H9 (cell line): ENCODE data around the gene SORCS2. TPM values are rescaled to one million over a fixed set of nuclear protein-coding genes. Genes with fewer than 3 reads are reported as not detected.

Experiments used
- DNase-seq: peaks from one replicate; pipeline ENCODE4 v3.0.0-alpha.2; 2017
- H2AFZ ChIP-seq: one replicate; pipeline ENCODE4 v1.6.1; 2013; ENCODE audit warnings: mild to moderate bottlenecking, low read length, control low read depth, moderate library complexity
- H2AK5ac ChIP-seq: 2 replicates; pipeline ENCODE4 v1.6.1; 2013; ENCODE audit warnings: low read length, control low read depth, mixed read lengths; ENCODE audit not compliant: insufficient read length
- H2BK120ac ChIP-seq: one replicate; pipeline ENCODE4 v1.6.1; 2013; ENCODE audit warnings: low read depth, mild to moderate bottlenecking, low read length, control low read depth, inconsistent platforms; ENCODE audit not compliant: poor library complexity, severe bottlenecking
- H2BK12ac ChIP-seq: 2 replicates; pipeline ENCODE4 v1.6.1; 2013; ENCODE audit warnings: low read length, control low read depth, mixed read lengths, low read depth; ENCODE audit not compliant: insufficient read length
- H2BK15ac ChIP-seq: 2 replicates; pipeline ENCODE4 v1.6.1; 2013; ENCODE audit warnings: low read depth, low read length, control low read depth
- H2BK20ac ChIP-seq: one replicate; pipeline ENCODE4 v1.6.1; 2013; ENCODE audit warnings: low read depth, mild to moderate bottlenecking, low read length, control low read depth, inconsistent platforms; ENCODE audit not compliant: poor library complexity, severe bottlenecking
- H2BK5ac ChIP-seq: 2 replicates; pipeline ENCODE4 v1.6.1; 2013; ENCODE audit warnings: low read length, control low read depth, mixed read lengths; ENCODE audit not compliant: insufficient read length
- H3K14ac ChIP-seq: 2 replicates; pipeline ENCODE4 v1.6.1; 2013; ENCODE audit warnings: low read length, control low read depth; ENCODE audit not compliant: insufficient read depth
- H3K18ac ChIP-seq: 2 replicates; pipeline ENCODE4 v1.6.1; 2013; ENCODE audit warnings: low read depth, mild to moderate bottlenecking, mixed read lengths, low read length, control low read depth; ENCODE audit not compliant: insufficient read length
- H3K23ac ChIP-seq: 2 replicates; pipeline ENCODE4 v1.6.1; 2013; ENCODE audit warnings: low read length, control low read depth, mixed read lengths, low read depth; ENCODE audit not compliant: insufficient read length
- H3K23me2 ChIP-seq: 2 replicates; pipeline ENCODE4 v1.6.1; 2013; ENCODE audit warnings: low read depth, mild to moderate bottlenecking, mixed read lengths, low read length, control low read depth; ENCODE audit not compliant: insufficient read length, poor library complexity, severe bottlenecking
- H3K27ac ChIP-seq: 2 replicates; pipeline ENCODE4 v1.5.1; 2013; ENCODE audit warnings: low read length, control low read depth, mixed read lengths, low read depth; ENCODE audit not compliant: insufficient read length
- H3K27me3 ChIP-seq: 2 replicates; pipeline ENCODE4 v1.6.1; 2013; ENCODE audit warnings: low read length, control low read depth, inconsistent platforms; ENCODE audit not compliant: insufficient read depth
- H3K4ac ChIP-seq: 2 replicates; pipeline ENCODE4 v1.6.1; 2013; ENCODE audit warnings: low read depth, mild to moderate bottlenecking, control low read depth, inconsistent platforms, low read length, moderate library complexity
- H3K4me1 ChIP-seq: 2 replicates; pipeline ENCODE4 v1.6.1; 2013; ENCODE audit warnings: low read length, control low read depth, inconsistent platforms; ENCODE audit not compliant: insufficient read depth
- H3K4me2 ChIP-seq: 2 replicates; pipeline ENCODE4 v1.6.1; 2013; ENCODE audit warnings: low read length, control low read depth, mixed read lengths; ENCODE audit not compliant: insufficient read length, insufficient read depth
- H3K56ac ChIP-seq: 2 replicates; pipeline ENCODE4 v1.6.1; 2013; ENCODE audit warnings: low read depth, mild to moderate bottlenecking, mixed read lengths, low read length, control low read depth; ENCODE audit not compliant: insufficient read length
- H3K79me1 ChIP-seq: 2 replicates; pipeline ENCODE4 v1.6.1; 2013; ENCODE audit warnings: low read depth, mild to moderate bottlenecking, moderate library complexity, low read length, control low read depth, inconsistent platforms; ENCODE audit not compliant: insufficient read depth, poor library complexity, severe bottlenecking
- H3K79me2 ChIP-seq: 2 replicates; pipeline ENCODE4 v1.6.1; 2013; ENCODE audit warnings: low read length, control low read depth, inconsistent platforms; ENCODE audit not compliant: insufficient read depth
- H3K9ac ChIP-seq: 2 replicates; pipeline ENCODE4 v1.6.1; 2013; ENCODE audit warnings: low read length, control low read depth, mixed read lengths; ENCODE audit not compliant: insufficient read length; ENCODE audit errors: extremely low read depth
- H3K9me3 ChIP-seq: one replicate; pipeline ENCODE4 v1.6.1; 2013; ENCODE audit warnings: low read depth, low read length, inconsistent platforms; ENCODE audit not compliant: control insufficient read depth
- H3T11ph ChIP-seq: one replicate; pipeline ENCODE4 v1.6.1; 2013; ENCODE audit warnings: mild to moderate bottlenecking, low read length, control low read depth, inconsistent platforms
- H4K20me1 ChIP-seq: one replicate; pipeline ENCODE4 v1.6.1; 2013; ENCODE audit not compliant: control insufficient read depth, insufficient read length, insufficient read depth
- H4K5ac ChIP-seq: 2 replicates; pipeline ENCODE4 v1.6.1; 2013; ENCODE audit warnings: low read depth, mild to moderate bottlenecking, mixed read lengths, low read length, control low read depth; ENCODE audit not compliant: insufficient read length
- H4K8ac ChIP-seq: replicated peaks from 2 replicates; pipeline ENCODE4 v1.6.1; 2013; ENCODE audit warnings: low read length, control low read depth, mixed read lengths, low read depth; ENCODE audit not compliant: insufficient read length
- H4K91ac ChIP-seq: 2 replicates; pipeline ENCODE4 v1.6.1; 2013; ENCODE audit warnings: low read depth, mild to moderate bottlenecking, moderate library complexity, mixed read lengths, low read length, control low read depth; ENCODE audit not compliant: insufficient read length
- H3K27ac Mint-ChIP-seq, 3 experiments: 2 replicates in 2 of 3; 3 replicates in 1 of 3; pipeline ENCODE4 v1.8.0; 2020 to 2021; ENCODE audit warnings: mixed read lengths in 3 of 3, mild to moderate bottlenecking in 1 of 3, moderate library complexity in 1 of 3
- H3K27me3 Mint-ChIP-seq: 2 replicates; pipeline ENCODE4 v1.8.0; 2021; ENCODE audit warnings: low read depth, mild to moderate bottlenecking, moderate library complexity, mixed read lengths
- H3K36me3 Mint-ChIP-seq, 3 experiments: 2 replicates in 2 of 3; 3 replicates in 1 of 3; pipeline ENCODE4 v1.8.0; 2020 to 2021; ENCODE audit warnings: low read depth in 3 of 3, mixed read lengths in 3 of 3; ENCODE audit not compliant: insufficient read depth in 1 of 3
- H3K4me1 Mint-ChIP-seq, 2 experiments: 2 replicates each; pipeline ENCODE4 v1.8.0; 2020; ENCODE audit warnings: mixed read lengths in 2 of 2
- H3K4me3 Mint-ChIP-seq, 2 experiments: 2 replicates in 1 of 2; 3 replicates in 1 of 2; pipeline ENCODE4 v1.8.0; 2020 to 2021; ENCODE audit warnings: mild to moderate bottlenecking in 2 of 2, mixed read lengths in 2 of 2, moderate library complexity in 1 of 2
- H3K9me3 Mint-ChIP-seq, 2 experiments: 2 replicates in 1 of 2; 3 replicates in 1 of 2; pipeline ENCODE4 v1.8.0; 2020; ENCODE audit warnings: mild to moderate bottlenecking in 2 of 2, mixed read lengths in 2 of 2, moderate library complexity in 1 of 2
- WGBS: extraction: QIAGEN DNeasy Blood & Tissue Kit; methylation state at CpG from one replicate; pipeline ENCODE4 v1.1.7; 2013; ENCODE audit warnings: missing lambda C conversion rate, low lambda C conversion rate, mixed read lengths; ENCODE audit not compliant: insufficient read length; ENCODE audit errors: extremely low coverage; 5-methylcytosine and 5-hydroxymethylcytosine counted together
- total RNA-seq: library from RNA; stranded (reverse); gene quantifications from 2 replicates; pipeline ENCODE4 v1.2.1, GENCODE V29; 2021
- TF ChIP-seq, protein P1 (sequence below): fragments of 200-600 bp; sonication (generic); conservative IDR thresholded peaks from 3 replicates; pipeline ENCODE4 v1.8.0; 2021; ENCODE audit warnings: antibody characterized with exemption, mild to moderate bottlenecking

Gene SORCS2
- total RNA-seq, 1 experiment from 2014 or later: 0.57 TPM

- no peak overlapping the region for H3K56ac ChIP-seq
- H3K14ac ChIP-seq: no peak overlapping the region; the same call in 1 of the 2 replicates
- TF ChIP-seq, protein P1, sequence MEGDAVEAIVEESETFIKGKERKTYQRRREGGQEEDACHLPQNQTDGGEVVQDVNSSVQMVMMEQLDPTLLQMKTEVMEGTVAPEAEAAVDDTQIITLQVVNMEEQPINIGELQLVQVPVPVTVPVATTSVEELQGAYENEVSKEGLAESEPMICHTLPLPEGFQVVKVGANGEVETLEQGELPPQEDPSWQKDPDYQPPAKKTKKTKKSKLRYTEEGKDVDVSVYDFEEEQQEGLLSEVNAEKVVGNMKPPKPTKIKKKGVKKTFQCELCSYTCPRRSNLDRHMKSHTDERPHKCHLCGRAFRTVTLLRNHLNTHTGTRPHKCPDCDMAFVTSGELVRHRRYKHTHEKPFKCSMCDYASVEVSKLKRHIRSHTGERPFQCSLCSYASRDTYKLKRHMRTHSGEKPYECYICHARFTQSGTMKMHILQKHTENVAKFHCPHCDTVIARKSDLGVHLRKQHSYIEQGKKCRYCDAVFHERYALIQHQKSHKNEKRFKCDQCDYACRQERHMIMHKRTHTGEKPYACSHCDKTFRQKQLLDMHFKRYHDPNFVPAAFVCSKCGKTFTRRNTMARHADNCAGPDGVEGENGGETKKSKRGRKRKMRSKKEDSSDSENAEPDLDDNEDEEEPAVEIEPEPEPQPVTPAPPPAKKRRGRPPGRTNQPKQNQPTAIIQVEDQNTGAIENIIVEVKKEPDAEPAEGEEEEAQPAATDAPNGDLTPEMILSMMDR: no peak
- H3K23me2 ChIP-seq: no peaks in the 10 kb centered on the region
- no peak overlapping the region for H3K27ac ChIP-seq
- Mint-ChIP-seq H3K27me3 (peaks cover 14% of the 10 kb centered on the region), H3K9me3 (no peaks in the 10 kb centered on the region; a peak in 1 of 5 replicates), H3K4me3 (no peak overlapping the region), H3K27ac (no peak overlapping the region), H3K4me1 (peaks cover 6 to 36% of the 10 kb centered on the region in 2 experiments), H3K36me3 (no peaks in the 10 kb centered on the region; a peak in 1 of 7 replicates)
- H3K27me3 ChIP-seq: no peaks in the 10 kb centered on the region
- H3K79me1 ChIP-seq: no peaks in the 10 kb centered on the region
- H2AFZ ChIP-seq: no peak overlapping the region
- H4K5ac ChIP-seq: no peak overlapping the region
- no peak overlapping the region for H2AK5ac ChIP-seq
- no peak overlapping the region for H3K4me2 ChIP-seq
- no peak overlapping the region for H4K8ac ChIP-seq
- H2BK120ac ChIP-seq: no peak overlapping the region
- H3K79me2 ChIP-seq: no peaks in the 10 kb centered on the region
- H2BK5ac ChIP-seq: no peak overlapping the region
- WGBS: no CpG with 5 or more reads among the region's 15 CpGs
- no peak overlapping the region for H3K4ac ChIP-seq
- H3K23ac ChIP-seq: no peak overlapping the region
- no peak overlapping the region for H2BK15ac ChIP-seq
- H2BK12ac ChIP-seq: no peak overlapping the region
- no peaks in the 10 kb centered on the region for H3K4me1 ChIP-seq
- H3T11ph ChIP-seq: no peak overlapping the region
- no peak overlapping the region for H2BK20ac ChIP-seq
- H3K9me3 ChIP-seq: no peaks in the 10 kb centered on the region
- no peaks in the 10 kb centered on the region for H4K20me1 ChIP-seq
- DNase-seq: no peak
- no peak overlapping the region for H4K91ac ChIP-seq
- H3K9ac ChIP-seq: no peak overlapping the region
- H3K18ac ChIP-seq: no peak overlapping the region
Observed at GRCh38 chr4:7332216-7333023, 140.1 kb downstream of the SORCS2 start.
